HG02588 (cell line): ENCODE measurements around the gene PLXNB3.

Experiments used
- ATAC-seq: cut with Tn5 transposase; IDR thresholded peaks from one replicate; pipeline ENCODE4 v1.9.1; 2021; ENCODE audit warnings: mild to moderate bottlenecking, moderate library complexity; ENCODE audit not compliant: unreplicated experiment

PLXNB3 gene

GRCh38 chrX:153784325-153784967 lies 20.4 kb downstream of the PLXNB3 start:
- no peak for ATAC-seq

DNA sequence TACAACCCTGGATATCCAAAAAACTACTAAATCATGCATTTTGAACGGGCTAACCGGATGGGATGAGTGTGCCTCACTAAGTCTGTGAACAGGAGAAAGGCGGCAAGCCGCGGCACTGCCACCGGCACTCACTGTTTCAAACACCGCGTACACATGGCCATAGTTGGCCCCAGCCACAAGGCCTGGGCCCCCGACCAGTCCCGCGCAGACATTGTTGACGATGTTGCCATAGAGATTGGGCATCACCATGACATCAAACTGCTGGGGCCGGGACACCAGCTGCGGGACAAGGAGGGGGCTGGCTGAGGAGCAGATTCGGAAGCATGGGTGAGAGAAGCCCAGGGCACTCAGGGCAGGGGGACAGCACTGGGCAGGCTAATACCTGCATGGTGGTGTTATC lies 22.6 kb downstream of the PLXNB3 start:
- ATAC-seq, result no peak

GRCh38 chrX:153789654-153790053 lies 25.6 kb downstream of the PLXNB3 start:
- no peak for ATAC-seq

DNA sequence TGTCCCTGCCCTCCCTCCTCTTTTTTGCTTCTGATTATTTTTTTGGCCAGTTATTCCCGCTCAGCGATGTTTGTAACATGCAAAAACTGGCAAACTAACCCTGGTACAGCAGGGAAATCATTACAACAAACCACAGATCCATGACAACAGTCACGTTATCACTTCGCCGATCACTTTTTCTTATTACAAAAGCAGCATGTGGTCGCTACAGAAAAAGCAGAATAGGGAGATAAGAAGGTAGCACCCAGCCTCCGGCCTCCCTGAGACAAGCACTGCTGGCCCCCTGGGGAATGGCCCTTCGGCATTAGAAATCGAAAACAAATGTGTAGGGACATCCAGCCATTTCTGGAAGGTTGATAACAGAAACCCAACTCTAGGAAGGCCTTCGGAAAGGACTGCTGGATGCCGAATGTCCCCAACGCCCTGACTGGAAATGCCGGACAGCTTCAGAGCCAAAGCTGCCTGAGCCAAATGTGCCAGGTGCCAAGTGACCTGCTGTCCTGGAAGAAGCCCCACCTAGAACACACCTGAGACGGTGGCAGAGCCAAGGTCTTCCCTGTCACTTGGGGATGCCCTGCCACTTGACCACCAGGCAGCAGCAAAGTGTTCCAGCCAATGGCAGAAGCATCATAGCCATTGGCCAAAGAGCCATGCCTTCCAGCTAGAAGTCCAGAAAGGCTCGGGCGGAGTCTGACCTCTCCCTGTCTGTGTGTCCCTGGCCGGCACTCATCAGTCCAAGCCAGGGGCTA lies 27.2 kb downstream of the PLXNB3 start:
- ATAC-seq, result no peak

DNA sequence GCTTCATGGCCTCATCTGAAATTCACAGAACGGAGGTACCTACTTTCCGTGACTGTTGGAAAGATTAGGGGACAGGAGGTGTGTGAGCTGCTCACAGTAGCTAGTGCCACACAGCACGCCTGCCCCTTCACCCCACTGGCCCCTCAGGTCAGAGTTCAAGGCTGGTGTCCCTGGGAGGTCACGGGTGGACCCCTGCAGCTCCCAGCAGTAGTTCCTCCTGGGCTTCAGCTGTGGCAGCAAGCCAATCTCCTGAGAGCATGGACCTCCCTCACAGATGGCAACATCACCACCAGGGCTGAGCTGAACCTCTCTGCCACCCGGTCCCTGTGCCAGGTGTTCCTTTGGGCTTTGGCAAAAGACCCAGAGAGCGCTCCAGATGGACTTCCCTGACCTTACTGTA lies 28.3 kb downstream of the PLXNB3 start:
- no peak for ATAC-seq

- ATAC-seq, result no peak
These were observed 29.2 kb downstream of the PLXNB3 start for GRCh38 chrX:153793291-153793690.

DNA sequence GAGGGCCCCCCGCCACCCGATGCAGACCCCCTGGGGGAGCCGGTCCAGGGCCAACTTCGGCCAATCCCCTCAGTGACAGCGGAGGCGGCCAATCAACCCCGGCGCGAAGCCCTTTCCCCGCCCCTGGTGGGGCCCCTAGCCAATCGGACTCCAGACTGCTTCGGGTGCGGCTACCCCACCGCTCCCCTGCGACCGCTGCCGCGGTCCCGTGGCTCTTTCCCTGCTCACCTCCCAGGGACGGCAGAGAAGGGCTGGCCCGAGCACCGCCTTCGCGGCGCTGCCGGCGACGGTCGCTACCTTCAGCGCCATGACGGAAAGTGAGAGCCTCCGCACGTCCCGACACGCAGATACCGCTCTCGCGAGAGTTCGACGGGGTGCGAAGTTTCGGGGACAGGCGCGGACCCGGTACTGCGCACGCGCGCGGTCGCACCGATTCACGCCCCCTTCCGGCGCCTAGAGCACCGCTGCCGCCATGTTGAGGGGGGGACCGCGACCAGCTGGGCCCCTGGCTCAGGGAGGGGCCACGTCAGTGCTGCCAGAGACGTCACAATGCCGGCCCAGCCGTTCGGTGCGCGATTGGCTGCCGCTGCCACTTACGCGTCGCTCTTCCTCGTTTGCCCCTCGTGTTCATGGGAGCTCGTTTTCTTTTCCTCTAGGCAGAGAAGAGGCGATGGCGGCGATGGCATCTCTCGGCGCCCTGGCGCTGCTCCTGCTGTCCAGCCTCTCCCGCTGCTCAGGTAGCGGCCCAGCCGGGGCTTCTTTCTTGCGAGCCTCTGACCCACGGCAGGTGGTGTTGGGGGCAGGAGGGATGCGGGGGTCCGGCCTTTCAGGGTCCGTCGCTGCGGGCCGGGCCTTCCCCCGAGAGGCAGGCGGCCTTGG lies 30.2 kb downstream of the PLXNB3 start, which contains the start of the genes IDH3G and SSR4:
Gene IDH3G (minus strand): TSS at position 358 of the 879 bp plus-strand sequence. CDS start 49 bp downstream, at position 309.
Gene SSR4 (plus strand): TSS at position 651 of the 879 bp plus-strand sequence. CDS start 20 bp downstream, at position 671.
- ATAC-seq, result peak; percentile 88

- no peak for ATAC-seq
These were observed 31.1 kb downstream of the PLXNB3 start for GRCh38 chrX:153794897-153795816.

DNA sequence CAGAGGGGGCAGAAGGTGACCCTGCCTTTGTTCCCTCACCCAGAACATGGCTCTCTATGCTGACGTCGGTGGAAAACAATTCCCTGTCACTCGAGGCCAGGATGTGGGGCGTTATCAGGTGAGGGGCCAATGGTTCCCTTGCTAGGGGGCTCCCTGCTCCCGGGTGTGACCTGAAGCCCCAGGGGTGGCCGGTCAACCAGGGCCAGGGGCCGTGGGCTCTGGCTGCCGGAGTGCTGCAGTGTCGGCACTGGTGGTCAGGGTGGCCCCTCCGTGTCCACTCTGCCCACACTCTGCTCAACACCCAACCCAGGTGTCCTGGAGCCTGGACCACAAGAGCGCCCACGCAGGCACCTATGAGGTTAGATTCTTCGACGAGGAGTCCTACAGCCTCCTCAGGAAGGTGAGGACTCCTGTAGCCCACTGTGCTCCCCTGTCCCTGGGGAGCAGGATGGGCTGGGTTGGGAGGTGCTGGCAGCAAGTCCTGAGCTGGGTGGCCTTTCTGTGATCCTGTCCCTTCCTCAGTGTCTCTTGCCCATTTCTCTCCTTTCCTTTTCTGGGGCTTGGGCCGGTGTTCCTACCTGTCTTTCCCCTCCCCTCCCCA lies 33.5 kb downstream of the PLXNB3 start:
- no peak for ATAC-seq

GRCh38 chrX:153799326-153799725 lies 35.3 kb downstream of the PLXNB3 start:
- ATAC-seq, result no peak

GRCh38 chrX:153800177-153800722 lies 36.2 kb downstream of the PLXNB3 start:
- no peak for ATAC-seq

GRCh38 chrX:153800746-153801145 lies 36.7 kb downstream of the PLXNB3 start:
- ATAC-seq, result no peak

DNA sequence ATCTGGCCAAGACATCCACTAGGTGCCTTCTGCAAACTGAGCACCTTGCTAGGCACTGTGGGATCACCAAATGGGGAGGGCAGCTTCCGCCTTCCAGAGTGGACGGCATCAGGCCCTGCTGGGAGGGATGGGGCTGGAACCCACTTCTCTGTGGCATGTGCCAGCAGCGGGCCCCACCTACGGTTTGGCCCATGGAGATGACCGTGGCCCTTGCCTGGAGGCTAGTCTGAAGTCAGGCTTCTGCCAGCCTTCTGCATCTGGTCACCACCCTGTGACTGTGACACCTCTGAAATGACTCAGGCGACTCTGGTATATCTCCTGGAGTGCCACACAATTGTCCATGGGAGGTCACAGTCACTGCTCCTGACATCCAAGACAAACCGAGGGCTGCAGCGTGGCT lies 37.6 kb downstream of the PLXNB3 start:
- ATAC-seq, result no peak

GRCh38 chrX:153802513-153803045 lies 38.5 kb downstream of the PLXNB3 start:
- ATAC-seq, result no peak

DNA sequence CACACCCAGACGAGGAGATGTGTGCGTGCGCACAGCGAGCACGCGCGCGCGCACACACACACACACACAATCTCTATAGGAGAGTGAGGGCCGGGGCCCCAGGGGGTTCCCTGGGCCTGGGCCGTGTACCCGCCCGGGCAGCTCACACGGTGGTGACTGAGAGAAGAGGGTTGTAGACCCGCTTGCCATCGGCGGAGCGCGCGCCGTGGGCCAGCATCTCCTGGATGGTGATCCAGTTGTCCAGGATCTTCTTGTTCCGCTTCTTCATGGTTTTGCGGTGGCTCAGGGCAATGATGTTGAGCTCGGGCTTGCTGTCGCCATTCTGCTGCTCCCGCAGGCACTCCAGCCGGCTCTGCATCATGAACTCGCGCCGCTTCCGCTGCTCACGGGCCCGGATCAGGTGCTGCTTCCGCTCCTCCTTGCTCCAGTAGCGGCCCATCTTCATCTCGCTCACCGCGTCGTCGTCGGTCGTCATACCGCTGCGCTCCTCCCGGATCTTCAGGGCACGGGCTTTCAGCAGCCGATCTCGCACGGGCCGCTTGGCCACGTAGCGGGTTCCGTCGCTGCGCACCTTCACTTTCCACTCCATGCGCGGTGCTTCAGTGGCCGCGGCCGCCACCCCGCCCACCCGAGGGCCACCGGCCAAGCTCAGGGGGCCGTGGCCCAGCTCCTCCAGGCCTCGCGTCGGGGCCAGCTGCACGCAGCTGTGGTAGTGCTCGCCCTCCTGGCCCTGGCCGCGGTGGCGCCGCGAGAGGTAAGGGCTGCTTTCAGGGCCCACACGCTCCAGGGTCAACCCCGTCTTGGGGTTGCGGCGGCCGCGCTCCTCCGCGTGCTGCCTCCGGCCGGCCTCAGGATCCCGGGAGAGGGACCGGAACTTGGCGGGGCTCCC lies 39.4 kb downstream of the PLXNB3 start:
- ATAC-seq, result no peak

GRCh38 chrX:153804100-153804595 lies 40.1 kb downstream of the PLXNB3 start:
- ATAC-seq, result no peak

GRCh38 chrX:153804621-153805020 lies 40.6 kb downstream of the PLXNB3 start:
- no peak for ATAC-seq

DNA sequence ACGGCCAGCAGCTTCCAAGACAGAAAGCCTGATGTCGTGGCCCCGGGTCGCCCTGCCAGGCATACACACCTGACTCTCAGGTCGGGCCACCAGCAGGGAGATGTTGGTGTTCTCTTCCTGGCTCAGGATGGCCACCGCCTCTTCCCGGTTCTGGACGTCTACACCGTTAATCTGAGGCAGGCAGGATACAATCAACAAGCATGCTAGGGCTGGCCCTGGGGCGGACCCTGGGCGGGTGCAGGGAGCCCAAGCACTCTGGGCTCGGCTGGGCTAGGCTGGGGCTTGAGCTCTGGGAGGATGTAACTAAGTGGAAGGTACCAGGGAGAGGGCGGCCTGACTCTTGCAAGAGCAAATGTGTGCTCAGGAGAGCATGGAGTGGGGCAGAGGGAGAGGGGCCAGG lies 41.4 kb downstream of the PLXNB3 start:
- ATAC-seq, result no peak
